Activated naive CD8-positive, alpha-beta T cell treated with anti-CD3 and anti-CD28 coated beads, Interleukin-2, amount 50 U/mL, for 24 hours (primary cell): ENCODE results near the gene THADA.
"Not testable (repeated sequence)": the region's sequence is repeated elsewhere in the genome, so short reads cannot be mapped to it uniquely, and the experiment has no call there.

Experiments
- ATAC-seq: fragments of 150-1000 bp; cut with Tn5 transposase; one replicate; pipeline ENCODE4 v1.10.0; 2021
- DNase-seq: peaks from one replicate; pipeline ENCODE4 v3.0.0; 2021
- H3K27ac Mint-ChIP-seq: one replicate; pipeline ENCODE4 v1.8.0; 2021; ENCODE audit warnings: mild to moderate bottlenecking, mixed read lengths
- H3K27me3 Mint-ChIP-seq: one replicate; pipeline ENCODE4 v1.8.0; 2021; ENCODE audit warnings: mixed read lengths
- H3K36me3 Mint-ChIP-seq: one replicate; pipeline ENCODE4 v1.8.0; 2021; ENCODE audit warnings: low read depth, mixed read lengths
- H3K4me1 Mint-ChIP-seq: one replicate; pipeline ENCODE4 v1.8.0; 2021; ENCODE audit warnings: mixed read lengths
- H3K4me3 Mint-ChIP-seq: one replicate; pipeline ENCODE4 v1.8.0; 2021; ENCODE audit warnings: mild to moderate bottlenecking, moderate library complexity, mixed read lengths
- H3K9me3 Mint-ChIP-seq: one replicate; pipeline ENCODE4 v1.8.0; 2021; ENCODE audit warnings: mixed read lengths

Gene THADA

DNA sequence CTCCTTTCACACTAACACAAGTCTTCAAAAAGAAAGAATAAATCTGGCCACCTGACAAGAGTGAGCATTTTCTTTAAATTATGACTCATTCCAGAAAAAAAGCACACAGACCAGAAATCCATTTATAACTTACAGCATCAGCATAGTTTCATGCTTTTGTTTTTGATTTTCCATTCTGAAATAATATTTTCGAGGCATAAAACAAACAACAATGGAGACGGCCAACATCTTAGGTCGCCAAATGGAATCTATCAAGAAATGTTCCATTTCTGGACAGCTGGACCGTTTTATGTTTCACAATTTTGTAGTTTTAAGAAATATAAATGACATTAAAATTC is 204.0 kb downstream of the THADA start:
- Mint-ChIP-seq H3K4me3 (no peak overlapping the region), H3K36me3 (peaks cover 34% of the 10 kb centered on the region), H3K27ac (no peak overlapping the region), H3K4me1 (peaks cover 23% of the 10 kb centered on the region), H3K27me3 (no peaks in the 10 kb centered on the region), H3K9me3 (no peaks in the 10 kb centered on the region)
- DNase-seq (no peak), ATAC-seq (no peak)

DNA sequence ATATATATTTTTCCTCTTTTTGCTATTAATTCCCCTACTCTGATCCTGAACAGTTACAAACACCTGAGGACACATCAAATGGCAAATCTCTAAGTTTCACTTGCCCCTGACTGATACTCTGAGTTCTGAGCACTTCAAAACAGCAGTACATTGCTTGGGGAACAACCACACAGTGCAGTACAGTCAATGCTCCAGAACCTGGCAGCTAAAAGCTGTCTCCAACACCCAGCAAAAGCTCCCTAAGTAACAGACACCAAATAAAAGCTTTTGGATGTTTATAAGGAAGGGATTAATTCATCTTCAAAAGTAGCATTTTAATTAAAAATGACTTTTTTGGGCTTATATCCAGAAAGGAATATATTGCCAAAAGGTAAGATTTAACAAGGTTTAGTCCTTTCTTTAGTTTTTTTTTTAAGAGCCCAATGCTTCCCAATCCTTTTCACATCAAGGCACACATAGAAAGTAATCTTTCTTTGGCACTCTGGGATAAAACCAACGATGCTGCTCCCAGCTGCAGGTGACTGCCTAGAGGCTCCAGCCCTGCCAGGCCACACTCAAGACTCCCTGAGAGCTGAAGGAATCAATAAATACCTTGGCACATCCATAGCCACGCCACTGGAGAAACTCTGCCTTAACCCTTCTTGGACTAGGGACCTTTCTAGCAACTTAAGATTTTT is 204.5 kb downstream of the THADA start:
- Mint-ChIP-seq H3K36me3 (peaks cover 35% of the 10 kb centered on the region), H3K9me3 (no peaks in the 10 kb centered on the region)

DNA sequence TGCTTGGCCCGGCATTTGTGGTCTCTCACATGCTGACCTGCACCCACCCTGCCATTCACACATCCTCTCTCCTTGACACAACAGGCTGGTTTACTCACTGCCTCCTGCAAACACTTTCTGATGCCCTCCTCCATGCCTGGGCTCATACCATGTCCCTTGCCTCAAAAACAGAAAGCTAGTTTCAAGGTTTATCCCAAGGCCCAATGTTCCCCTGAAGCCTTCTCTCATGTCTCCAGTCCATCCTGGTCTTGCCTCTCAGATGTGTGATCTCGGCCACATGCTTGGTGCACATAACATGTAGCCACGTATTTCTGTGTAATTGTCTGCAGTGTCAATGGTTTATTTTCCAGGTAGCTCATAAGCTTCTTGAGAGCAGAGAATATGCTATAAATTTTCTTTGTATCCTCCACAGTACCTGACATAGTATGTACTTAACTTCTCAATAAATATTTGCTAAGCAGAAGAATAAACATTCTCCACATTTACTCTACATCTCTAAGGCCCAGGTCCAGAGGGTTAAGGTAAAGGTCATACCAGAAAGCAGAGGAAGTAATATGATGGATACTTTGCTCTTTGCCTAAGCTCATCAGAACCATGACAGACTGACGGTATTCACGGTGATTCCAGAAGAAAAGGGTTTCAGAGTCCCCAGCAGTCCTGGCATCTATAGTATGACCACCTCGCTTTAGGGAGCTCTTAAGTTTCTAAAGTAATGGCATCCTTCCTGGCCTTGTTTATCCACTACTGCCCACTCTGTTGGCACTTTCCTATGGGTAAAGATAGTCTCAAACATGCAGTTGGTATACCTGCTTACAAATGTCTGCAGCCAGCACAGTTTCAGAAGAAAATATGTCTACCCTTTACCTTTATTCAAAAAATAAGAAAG is 206.0 kb downstream of the THADA start:
- Mint-ChIP-seq H3K4me1 (peaks cover 24% of the 10 kb centered on the region), H3K27me3 (no peaks in the 10 kb centered on the region), H3K4me3 (no peak overlapping the region), H3K36me3 (peaks cover 23% of the 10 kb centered on the region), H3K9me3 (no peaks in the 10 kb centered on the region), H3K27ac (no peak overlapping the region)
- ATAC-seq: no peak
- DNase-seq: no peak

More for the DNA sequence above, 204.5 kb downstream of the THADA start:
- ATAC-seq (no peak), DNase-seq (no peak)
- H3K27me3 Mint-ChIP-seq: no peaks in the 10 kb centered on the region
- peaks cover 24% of the 10 kb centered on the region for H3K4me1 Mint-ChIP-seq
- H3K4me3 Mint-ChIP-seq: no peak overlapping the region
- H3K27ac Mint-ChIP-seq: no peak overlapping the region

DNA sequence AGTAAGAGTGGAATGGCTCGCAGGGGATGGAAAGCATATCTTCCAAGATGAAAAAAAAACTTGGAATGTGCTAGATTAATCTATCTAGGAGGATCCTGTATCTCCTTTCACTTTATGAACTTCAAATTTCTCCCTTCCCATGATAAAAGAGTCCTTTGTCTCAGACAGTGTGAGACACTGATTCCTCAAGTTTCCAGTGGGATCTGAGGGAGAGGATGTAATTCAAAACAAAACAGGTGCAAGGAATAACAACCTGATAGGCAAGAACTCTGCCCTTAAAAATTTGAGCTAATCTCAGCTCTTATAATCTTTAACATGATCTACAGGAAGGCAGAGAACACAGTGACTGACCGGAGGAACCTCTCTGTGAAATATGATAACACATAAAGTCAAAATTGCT is 207.5 kb downstream of the THADA start:
- peaks cover 11% of the 10 kb centered on the region for H3K36me3 Mint-ChIP-seq
- no peaks in the 10 kb centered on the region for H3K27me3 Mint-ChIP-seq
- H3K9me3 Mint-ChIP-seq: no peaks in the 10 kb centered on the region
- DNase-seq (no peak), ATAC-seq (no peak)
- H3K27ac Mint-ChIP-seq: no peak overlapping the region
- peaks cover 34% of the 10 kb centered on the region for H3K4me1 Mint-ChIP-seq
- H3K4me3 Mint-ChIP-seq: no peak overlapping the region

DNA sequence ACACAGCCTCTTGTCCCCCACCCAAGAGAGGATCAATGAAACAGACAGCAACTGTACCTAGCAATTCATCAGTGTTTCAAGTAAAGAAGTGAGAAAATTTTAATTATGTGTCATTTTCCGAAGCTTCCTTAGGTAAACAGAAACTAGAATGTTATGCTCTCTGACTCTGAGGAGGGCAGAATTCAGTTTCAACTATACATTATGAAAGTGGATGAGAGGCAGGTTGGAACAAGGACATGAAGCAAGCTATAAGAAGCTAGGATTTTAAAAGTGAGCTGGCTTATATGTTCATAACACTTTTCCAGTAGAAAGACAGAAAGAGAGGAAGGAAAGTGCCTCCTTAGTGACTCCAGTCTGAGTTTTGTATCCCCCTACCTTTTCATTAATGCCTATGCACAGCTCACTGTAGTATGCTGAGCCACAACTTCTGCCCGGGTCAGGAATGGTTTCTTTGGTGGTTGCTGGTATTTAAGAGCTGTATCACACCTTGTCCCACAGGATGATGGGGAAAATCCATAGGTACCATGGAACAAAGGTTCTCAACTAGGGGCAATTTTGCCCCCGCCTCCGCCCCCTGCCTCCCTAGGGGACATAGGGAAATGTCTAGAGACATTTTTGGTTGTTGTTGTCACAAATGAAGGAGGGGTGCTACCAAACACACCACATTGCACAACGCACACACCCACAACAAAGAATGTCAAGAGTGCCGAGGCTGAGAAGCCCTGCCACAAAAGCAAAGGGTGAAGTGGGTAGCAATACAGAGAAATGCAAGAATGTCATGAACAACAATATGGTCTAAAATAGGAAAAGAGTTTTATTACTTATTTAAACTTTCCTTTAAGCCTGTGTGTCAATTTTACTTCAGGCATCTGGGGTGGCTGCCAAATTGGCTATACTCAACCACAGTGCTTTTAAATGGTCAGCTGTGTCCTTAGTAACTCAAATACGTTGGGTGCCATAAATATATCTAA is 208.5 kb downstream of the THADA start:
- DNase-seq (no peak), ATAC-seq (peak; percentile 62)
- Mint-ChIP-seq H3K4me3 (no peak overlapping the region), H3K27me3 (no peaks in the 10 kb centered on the region), H3K27ac (peak overlapping the region; percentile 20), H3K36me3 (peaks cover 5% of the 10 kb centered on the region), H3K4me1 (peaks cover 34% of the 10 kb centered on the region), H3K9me3 (no peaks in the 10 kb centered on the region)

DNA sequence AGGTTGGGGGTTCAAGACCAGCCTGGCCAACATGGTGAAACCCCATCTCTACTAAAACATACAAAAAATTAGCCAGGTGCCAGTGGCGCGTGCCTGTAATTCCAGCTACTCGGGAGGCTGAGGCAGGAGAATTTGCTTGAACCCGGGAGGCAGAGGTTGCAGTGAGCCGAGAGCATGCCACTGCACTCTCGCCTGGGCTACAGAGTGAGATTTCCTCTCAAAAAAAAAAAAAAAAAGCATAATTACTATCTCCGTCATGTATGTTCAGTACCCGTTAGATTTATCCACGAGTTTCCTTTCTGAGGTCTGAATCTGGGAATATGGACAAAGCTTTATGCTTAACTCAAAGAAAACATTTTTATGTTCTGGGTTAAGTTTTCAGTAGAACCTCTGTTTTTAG is 209.2 kb downstream of the THADA start:
- ATAC-seq, H3K9me3 Mint-ChIP-seq, DNase-seq, H3K27me3 Mint-ChIP-seq, H3K4me3 Mint-ChIP-seq, H3K36me3 Mint-ChIP-seq: not testable (repeated sequence)
- Mint-ChIP-seq H3K27ac (peak overlapping the region; percentile 18), H3K4me1 (peaks cover 34% of the 10 kb centered on the region)

DNA sequence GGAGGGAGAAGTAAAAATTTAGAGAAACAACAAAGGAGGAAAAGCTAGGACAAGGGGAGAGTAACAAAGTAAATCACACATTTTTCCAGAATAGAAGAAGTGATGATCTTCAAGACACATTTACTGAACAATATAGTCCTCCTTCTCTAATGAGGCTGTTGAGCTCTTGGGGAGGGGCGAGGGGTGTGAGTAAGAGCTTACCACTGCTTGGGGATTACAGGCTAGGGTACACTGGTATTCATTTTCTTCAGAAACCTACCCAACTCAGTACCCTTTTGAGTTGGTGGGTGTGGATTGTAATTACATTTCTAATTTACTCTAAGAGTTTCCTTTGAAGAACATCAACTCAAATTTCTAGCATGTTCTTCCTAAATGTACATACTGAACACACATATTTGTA is 211.7 kb downstream of the THADA start:
- H3K4me1 Mint-ChIP-seq: peaks cover 34% of the 10 kb centered on the region
- ATAC-seq: no peak
- DNase-seq: no peak
- no peaks in the 10 kb centered on the region for H3K9me3 Mint-ChIP-seq
- no peaks in the 10 kb centered on the region for H3K27me3 Mint-ChIP-seq
- H3K27ac Mint-ChIP-seq: no peak overlapping the region
- H3K36me3 Mint-ChIP-seq: peaks cover 17% of the 10 kb centered on the region
- H3K4me3 Mint-ChIP-seq: no peak overlapping the region

DNA sequence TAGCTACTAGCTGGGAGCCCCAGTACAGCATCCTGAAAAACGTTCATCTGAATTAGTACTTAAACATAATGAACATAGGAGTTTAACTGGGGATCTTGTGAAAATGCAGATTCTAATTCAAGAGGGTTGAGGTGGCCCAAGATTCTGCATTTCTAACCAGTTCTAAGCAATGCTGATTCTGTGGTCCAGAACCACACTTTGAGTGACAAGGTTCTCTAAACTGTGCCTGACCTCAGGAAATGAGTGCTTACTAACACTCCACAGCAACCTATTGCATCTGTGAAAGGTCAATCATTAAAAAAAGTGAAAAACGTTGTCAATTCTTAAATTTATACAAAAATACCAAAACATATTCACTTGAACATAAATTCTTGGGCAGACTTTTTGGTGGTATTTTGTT is 212.3 kb downstream of the THADA start:
- Mint-ChIP-seq H3K27me3 (no peaks in the 10 kb centered on the region), H3K4me1 (peaks cover 29% of the 10 kb centered on the region), H3K4me3 (no peak overlapping the region), H3K36me3 (peaks cover 17% of the 10 kb centered on the region), H3K9me3 (no peaks in the 10 kb centered on the region), H3K27ac (no peak overlapping the region)
- DNase-seq (no peak), ATAC-seq (peak; percentile 73)

DNA sequence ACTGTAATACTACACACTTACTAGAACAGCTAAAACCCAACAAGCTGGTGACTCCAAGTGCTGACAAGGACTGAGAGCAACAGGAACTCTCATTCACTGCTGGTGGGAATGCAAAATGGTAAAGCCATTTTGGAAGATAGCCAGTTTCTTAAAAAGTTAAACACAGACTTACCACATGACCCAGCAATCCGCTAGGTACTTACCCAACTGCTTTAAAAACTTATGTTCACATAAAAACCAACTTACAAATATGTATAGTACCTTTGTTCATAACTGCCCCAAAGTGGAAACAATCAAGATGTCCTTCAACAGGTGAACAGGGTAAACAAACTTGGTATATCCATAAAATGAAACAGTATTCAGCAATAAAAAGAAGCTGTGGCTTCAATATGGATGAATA is 216.3 kb downstream of the THADA start:
- DNase-seq (no peak), ATAC-seq (no peak)
- H3K36me3 Mint-ChIP-seq: peaks cover 26% of the 10 kb centered on the region
- H3K4me3 Mint-ChIP-seq: no peak overlapping the region
- peaks cover 23% of the 10 kb centered on the region for H3K4me1 Mint-ChIP-seq
- H3K27me3 Mint-ChIP-seq: no peaks in the 10 kb centered on the region
- no peaks in the 10 kb centered on the region for H3K9me3 Mint-ChIP-seq
- no peak overlapping the region for H3K27ac Mint-ChIP-seq

DNA sequence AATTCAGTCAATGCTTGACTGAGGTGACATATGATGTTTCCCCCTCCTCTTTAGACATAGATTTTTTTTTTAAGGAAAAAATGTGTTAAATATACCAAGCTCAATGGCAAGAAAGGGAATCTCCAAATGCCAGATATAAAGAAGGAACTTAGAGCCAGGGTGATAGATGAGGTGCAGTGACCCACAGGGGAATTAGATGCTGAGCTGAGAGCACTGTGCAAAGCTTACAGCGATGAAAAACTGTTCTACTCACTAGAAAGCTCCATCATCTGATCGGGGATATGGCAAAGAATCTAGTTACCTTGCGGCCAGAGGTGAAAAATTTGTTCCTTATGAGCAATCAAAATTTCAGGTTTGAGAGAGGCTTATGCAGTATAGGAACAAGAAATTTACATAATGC is 218.5 kb downstream of the THADA start:
- no peaks in the 10 kb centered on the region for H3K9me3 Mint-ChIP-seq
- no peaks in the 10 kb centered on the region for H3K27me3 Mint-ChIP-seq
- DNase-seq (no peak), ATAC-seq (no peak)
- H3K4me3 Mint-ChIP-seq: no peak overlapping the region
- H3K36me3 Mint-ChIP-seq: peaks cover 26% of the 10 kb centered on the region
- no peak overlapping the region for H3K27ac Mint-ChIP-seq
- H3K4me1 Mint-ChIP-seq: peaks cover 14% of the 10 kb centered on the region

DNA sequence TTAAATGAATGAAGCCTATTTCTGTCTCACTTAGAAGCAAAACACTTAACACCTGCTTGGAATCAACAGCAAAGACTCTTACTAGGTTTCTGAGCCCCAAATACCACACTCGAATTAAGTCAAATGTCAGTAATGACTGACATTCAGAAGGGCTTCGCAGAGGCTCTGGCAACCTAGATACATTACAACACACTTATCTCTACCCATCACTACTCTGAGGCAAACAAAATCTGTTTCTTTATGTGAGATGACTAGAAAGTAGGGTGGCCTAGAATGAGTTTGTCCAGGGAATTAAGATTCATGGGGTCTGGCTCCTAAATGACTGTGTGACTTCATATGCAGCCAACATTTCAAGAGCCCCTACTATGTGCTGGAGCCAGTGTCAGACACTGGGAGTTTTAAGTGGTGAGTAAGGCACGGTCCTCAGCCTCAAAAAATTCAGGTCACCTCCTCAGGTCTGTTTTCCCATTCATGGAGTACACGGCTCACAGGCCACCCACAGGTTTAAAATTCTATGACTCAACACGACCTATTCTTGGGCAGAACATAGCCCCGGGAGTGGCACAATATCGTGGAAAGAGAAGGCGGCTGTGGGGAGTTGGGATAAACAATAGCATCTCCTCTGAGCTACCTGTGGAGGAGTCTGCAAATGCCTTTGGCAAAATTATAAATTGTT is 219.2 kb downstream of the THADA start:
- no peak for DNase-seq
- Mint-ChIP-seq H3K36me3 (peaks cover 22% of the 10 kb centered on the region), H3K4me3 (no peak overlapping the region), H3K27ac (no peak overlapping the region), H3K27me3 (no peaks in the 10 kb centered on the region), H3K9me3 (no peaks in the 10 kb centered on the region), H3K4me1 (peaks cover 14% of the 10 kb centered on the region)
- ATAC-seq: no peak

DNA sequence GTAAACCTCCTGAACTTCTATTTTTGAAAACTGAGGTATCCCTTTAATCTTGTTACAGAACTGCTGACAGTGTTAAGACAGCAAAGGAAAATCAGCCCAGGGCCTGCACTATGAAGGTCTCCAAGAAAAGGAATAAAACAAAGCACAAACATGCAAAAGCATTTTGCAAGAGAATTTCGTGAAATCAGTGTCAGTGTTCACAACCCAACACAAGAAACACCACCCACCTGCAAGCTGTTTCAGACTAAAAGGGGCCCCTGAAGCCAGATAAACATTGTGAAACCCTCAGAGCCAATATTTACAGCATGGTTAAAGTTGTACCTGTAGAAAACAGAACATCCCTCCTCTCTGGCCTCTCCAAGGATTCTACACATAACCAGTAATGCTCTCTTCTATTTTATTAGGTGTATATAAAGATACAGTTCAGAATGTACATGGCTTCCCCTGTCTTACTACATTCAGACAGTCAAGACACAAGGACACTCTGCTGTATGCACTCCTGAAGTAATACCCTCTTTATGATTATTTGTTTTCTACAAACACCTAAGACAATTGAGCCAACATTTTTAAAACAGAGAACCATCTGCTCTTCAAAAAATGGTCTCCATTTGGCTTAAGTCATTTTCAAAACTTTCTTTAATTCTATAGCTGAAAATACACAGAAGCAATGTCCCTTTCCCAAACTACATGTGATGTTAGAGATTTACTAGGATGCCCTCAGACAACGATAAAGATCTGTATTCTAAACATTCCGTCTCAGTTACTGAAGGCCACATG is 219.9 kb downstream of the THADA start:
- peaks cover 14% of the 10 kb centered on the region for H3K4me1 Mint-ChIP-seq
- H3K9me3 Mint-ChIP-seq: no peaks in the 10 kb centered on the region
- H3K27ac Mint-ChIP-seq: no peak overlapping the region
- H3K27me3 Mint-ChIP-seq: no peaks in the 10 kb centered on the region
- peaks cover 21% of the 10 kb centered on the region for H3K36me3 Mint-ChIP-seq
- no peak overlapping the region for H3K4me3 Mint-ChIP-seq
- DNase-seq: no peak
- ATAC-seq: no peak

DNA sequence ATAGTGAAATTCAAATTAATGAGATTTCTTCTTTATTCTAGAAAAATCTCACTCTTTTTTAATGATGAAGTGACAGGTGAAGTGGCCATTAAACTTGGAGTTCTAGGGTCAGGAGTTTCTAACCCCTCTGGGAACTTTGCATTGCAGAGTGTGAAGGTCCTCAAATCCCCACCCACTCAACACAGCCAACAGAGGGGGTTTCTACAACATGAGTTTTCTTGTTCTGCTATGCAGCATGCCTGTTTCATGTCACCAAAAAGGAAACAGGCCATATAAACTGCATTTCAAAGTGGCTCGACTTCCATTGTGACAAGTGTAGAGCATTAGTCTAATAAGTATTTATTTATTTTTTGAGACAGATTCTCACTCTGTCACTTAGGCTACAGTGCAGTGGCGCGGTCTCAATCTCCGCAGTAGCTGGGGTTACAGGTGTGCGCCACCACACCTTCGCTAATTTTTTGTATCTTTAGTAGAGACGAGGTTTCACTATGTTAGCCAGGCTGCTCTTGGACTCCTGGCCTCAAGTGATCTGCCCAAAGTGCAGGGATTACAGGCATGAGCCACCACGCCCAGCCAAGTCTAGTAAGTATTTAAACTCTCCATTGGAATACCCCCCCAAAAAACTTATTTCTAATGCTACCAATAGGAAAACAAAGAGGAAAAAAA is 223.3 kb downstream of the THADA start:
- no peak overlapping the region for H3K4me3 Mint-ChIP-seq
- H3K9me3 Mint-ChIP-seq: no peaks in the 10 kb centered on the region
- DNase-seq (no peak), ATAC-seq (no peak)
- peaks cover 8% of the 10 kb centered on the region for H3K36me3 Mint-ChIP-seq
- H3K27ac Mint-ChIP-seq: no peak overlapping the region
- H3K27me3 Mint-ChIP-seq: no peaks in the 10 kb centered on the region
- peaks cover 14% of the 10 kb centered on the region for H3K4me1 Mint-ChIP-seq
